Measurements from ENCODE around the gene SPSB1. TPM values are rescaled to one million over a fixed set of nuclear protein-coding genes. Genes with fewer than 3 reads are reported as not detected.
"Not testable (repeated sequence)": the region's sequence is repeated elsewhere in the genome, so short reads cannot be mapped to it uniquely, and the experiment has no call there.

Gene SPSB1
- total RNA-seq, 1 donor from 2014 or later, result 9.2 TPM

GRCh38 chr1:9368356-9368755, 75.7 kb downstream of the SPSB1 start:
- DNase-seq, result no peak

DNA sequence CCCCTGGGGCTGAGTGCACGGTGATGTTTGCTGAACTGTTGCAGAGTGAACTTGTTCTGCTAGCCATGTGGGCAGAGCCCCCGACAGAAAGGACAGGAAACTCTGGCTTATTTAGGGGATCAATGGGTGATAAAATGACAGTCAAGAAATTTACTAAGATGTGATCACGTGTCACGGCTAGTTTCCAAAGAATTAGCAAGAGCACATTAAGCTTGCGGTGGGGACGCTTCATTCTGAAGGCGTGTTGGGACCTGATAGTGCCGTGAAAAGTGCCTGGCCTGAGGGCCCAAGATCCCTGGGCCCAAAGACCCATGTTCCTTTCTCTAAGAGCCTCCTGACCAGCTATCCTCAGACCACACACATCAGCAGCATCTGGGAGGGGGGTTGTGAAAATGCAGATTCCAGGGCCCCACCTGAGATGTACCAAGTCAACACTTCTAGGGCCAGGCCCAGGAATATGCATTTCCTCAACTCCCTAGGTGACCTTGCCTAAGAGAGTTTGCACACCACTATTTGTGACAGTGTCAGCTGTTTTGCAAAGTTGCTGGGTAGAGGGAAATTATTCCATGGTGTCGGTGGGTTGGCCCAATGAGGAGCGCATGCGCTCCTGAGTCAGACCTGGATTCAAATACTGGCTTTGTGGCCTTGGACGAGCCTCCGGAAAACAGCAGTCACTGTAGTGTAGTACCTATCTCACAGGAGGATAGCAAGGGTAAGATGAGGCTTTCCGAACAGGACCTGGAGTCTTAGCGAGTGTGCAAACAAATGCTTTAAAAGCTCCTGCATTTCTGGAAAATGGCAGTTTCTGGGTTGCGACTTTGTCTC, 77.5 kb downstream of the SPSB1 start:
- DNase-seq, result no peak

GRCh38 chr1:9371391-9371935, 78.8 kb downstream of the SPSB1 start:
- DNase-seq, result peak; percentile 83

GRCh38 chr1:9371951-9372350, 79.3 kb downstream of the SPSB1 start:
- no peak for DNase-seq

DNA sequence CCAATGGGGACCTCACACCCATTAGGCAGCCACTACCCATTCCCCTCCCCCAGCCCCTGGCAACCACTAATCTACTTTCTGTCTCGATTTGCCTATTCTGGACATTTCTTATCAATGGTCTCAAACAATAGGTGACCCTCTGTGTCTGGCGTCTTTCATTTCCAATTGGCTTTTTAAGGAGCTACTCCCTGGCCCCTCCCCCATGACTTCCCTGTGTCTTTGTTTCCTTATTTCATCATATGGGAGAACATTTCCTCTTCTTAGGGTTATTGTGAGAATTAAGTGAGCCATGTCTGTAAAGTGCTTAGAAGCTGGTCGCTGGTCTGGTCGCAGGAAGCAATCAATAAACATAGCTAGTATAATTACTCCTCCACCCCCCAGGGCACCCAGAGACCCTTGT, 80.9 kb downstream of the SPSB1 start:
- DNase-seq, result no peak

GRCh38 chr1:9374748-9375341, 82.2 kb downstream of the SPSB1 start:
- DNase-seq, result no peak

DNA sequence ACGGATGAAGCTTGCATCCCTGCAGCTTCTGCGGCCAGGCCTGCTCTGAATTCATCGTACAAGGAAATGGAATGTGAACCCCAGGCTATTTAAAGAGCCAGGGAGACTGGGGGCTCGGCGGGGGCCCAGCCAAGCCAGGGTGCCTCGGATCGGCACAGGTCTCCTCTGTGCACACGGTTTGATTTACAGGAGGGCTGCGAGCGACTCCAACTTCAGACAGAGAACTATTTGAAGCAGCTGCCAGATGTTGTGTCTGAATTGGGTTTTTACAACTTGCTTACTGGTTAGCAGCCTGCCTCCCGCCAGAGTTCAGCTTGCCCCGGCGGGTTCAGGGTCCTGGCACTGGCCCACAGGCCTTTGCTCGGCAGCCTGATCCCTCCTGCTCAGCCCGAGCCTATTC, 83.2 kb downstream of the SPSB1 start:
- no peak for DNase-seq

DNA sequence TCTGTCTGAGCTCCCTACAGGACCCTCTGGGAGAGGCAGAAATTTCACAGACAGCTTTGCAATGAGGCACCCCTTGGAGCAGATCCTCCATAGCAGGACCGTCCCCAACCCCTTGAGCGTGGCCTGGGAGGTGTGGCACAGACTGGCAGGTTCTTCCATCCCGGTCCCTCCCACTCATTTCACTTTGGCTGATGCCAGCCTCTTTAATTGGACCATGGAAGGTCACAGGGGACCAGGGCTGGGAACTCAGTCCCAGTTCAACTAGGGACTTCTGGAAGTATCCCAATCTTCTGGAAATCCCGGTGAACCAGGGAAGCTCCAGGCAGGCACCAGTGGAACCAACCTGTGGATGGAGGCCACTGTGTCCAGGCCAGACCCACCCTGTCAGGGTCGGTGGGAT, 83.7 kb downstream of the SPSB1 start:
- no peak for DNase-seq

DNA sequence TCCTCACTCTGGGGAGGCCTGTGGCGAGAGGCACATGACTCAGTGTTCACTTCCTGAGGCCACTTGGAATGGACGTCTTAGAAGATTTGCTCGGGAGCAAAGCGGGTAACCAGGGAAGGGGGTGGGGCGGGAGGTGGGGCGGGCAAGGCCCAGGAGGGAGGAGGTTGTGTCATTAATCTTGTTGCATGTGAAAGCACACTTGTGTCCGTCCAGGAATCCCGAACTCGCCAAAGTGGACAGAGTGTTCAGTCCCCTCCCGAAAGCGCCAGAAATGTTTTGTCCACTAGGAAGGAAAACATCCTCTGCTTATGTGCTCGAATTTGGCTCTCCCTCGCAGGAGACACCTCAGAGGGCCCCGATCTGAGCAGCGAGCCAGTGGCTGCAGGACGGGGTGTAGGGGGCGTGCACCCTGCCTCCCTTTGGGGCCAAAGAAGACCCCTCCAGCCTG, 84.2 kb downstream of the SPSB1 start:
- no peak for DNase-seq

DNA sequence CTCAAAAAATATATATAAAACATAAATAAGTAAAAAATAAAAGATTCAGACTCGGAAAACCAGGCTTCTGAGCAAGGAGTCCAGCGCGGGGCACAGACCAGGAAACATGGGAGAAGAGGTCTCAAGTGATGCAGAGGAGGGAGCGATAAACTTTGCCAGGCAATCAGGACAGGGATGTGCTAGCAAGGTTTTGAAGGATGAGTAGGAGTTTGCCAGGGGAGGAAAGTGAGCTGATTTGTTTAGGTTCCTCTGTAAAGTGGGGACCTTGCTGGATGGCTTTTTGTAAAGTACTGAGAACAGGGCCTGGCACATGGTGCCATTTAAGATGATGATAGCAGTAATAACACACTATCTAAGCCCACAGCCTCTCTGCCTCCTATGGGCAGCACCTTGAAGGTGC, 86.1 kb downstream of the SPSB1 start:
- DNase-seq, result no peak

- DNase-seq, result no peak
Measured at GRCh38 chr1:9380711-9381110, 88.0 kb downstream of the SPSB1 start.

DNA sequence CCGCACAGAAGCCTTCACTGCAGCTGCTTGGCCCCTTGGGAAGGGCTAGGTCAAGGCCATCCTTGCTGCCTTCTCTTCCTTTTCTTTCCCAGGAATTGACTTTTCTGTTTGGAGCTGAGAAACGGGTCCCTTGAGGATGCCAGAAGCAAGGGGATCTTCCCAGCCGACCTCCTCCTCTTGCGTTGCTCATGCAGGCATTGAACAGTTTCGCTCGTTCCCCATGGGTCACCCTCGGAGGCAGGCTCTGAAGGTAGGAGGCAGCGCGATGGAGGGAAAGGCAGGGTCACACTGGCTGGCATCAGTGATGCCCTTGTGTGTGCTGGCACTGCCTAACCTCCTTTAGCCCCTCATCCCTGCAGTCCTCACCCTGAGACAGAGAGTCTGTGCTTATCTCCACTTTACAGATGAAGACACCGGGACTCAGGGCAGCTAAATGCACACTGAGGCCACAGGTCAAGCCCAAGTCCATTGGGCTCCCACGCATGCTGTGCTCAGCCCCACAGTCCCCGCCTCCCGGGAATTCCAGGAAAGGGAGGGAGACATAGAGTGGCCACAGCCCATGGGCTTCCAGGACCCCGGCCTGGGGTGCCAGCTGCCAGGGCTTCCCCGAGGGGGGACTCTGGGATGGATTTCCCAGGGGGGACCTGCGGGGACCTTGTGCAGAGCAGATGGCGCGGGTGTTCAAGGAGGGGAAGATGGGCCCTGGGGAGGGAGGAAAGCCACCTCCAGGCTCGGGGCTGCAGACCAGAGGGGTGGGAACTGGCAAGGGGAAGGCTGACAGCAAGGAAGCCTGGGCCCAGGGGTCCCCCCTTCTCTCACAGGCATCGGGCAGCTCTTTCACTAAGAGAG, 90.2 kb downstream of the SPSB1 start:
- no peak for DNase-seq

- no peak for DNase-seq
Measured at GRCh38 chr1:9384128-9384527, 91.4 kb downstream of the SPSB1 start.

- no peak for DNase-seq
Measured at GRCh38 chr1:9384751-9385245, 92.1 kb downstream of the SPSB1 start.

- not testable (repeated sequence) for DNase-seq
Measured at GRCh38 chr1:9385392-9385791, 92.7 kb downstream of the SPSB1 start.

GRCh38 chr1:9385801-9386573, 93.3 kb downstream of the SPSB1 start:
- DNase-seq, result no peak

GRCh38 chr1:9388335-9389180, 95.9 kb downstream of the SPSB1 start:
- DNase-seq, result no peak

- DNase-seq, result no peak
Measured at GRCh38 chr1:9389968-9390367, 97.3 kb downstream of the SPSB1 start.

DNA sequence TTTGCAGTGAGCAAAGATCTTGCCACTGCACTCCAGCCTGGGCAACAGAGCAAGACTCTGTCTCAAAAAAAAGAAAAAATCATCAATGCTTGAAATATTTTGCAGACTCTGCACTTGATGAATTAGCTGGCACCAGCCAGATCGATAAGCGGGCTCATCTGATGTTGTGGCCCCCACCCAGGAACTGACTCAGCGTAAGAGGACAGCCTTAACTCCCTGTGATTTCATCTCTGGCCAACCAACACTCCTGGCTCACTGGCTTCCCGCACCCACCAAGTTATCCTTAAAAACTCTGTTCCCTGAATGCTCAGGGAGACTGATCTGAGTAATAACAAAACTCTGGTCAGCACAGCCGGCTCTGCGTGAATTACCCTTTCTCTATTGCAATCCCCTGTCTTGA, 98.9 kb downstream of the SPSB1 start:
- no peak for DNase-seq

DNA sequence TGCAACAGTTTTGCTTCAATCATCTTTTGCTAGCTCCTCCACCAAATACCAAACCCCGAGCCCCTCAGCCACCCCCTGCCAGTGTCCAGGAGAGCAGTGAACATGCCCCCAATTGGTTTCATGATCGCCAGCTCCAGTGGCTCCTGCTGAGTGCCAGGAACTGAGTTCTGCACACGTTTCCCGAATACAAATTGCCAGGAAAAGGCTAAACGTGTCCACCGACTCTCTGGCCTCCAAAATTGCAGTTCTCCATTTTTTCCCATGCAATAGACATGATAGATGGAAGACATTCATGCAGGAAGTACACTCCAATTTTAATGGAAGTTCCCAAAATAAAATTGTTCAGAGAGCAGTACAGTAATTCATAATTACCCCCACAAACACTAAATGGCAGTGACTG, 101.3 kb downstream of the SPSB1 start:
- no peak for DNase-seq

GRCh38 chr1:9395018-9395417, 102.3 kb downstream of the SPSB1 start:
- DNase-seq, result no peak
